ENCODE results near the gene NODAL.

Gene NODAL

DNA sequence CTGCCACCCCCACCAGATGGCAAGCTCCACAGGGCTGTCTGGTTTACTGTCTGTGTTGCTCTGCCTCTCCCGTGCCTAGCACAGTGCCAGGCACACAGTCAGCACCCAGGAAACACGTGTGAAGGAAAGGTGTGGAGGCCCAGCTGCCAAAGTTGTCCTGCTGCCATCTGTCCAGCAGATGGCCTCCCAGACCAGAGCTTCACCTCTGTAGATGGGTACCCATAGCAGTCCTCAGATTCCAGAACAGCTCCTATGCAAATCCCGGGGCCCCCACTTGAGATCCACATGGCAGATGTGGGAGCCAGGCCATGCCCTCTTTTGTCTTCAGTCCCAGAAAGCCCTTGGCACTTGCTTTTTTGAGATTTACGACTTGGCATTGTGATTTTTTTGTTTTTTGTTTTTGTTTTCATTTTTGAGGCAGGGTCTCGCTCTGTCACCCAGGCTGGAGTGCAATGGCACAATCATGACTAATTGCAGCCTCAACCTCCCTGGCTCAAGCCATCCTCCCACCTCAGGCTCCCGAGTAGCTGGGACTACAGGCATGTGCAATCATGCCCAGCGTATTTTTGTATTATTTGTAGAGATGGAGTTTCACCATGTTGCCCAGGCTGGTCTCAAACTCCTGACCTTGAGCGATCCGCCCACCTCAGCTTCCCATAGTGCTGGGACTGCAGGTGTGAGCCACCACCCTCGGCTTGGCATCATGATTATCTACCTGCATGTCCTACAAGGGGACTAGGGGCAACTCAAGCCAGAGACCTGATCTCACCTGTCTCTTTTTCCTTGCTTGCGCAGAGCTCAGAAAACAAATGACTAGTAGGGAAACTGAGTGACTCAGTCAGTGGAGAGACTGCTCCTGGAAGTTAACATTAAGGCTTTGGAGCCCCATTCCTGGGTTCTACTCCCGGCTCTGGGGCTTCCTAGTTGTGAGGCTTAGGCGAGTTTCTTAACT, 20.2 kb upstream of the NODAL start:
- Histone ChIP-seq H3K4me1 (ENCODE audit: control insufficient read depth in 1 of 2, insufficient read depth in 1 of 2, low read depth in 1 of 2, low read length in 1 of 2) (no peaks in the 10 kb centered on the region), H3K9me3 (no peaks in the 10 kb centered on the region), H3K27me3 (peaks cover 48% of the 10 kb centered on the region), H3K4me3 (ENCODE audit: low read depth in 1 of 2, low read length in 1 of 2) (no peak overlapping the region), H3K36me3 (no peaks in the 10 kb centered on the region), H3K27ac (no peak overlapping the region)
- TF ChIP-seq, protein P1, sequence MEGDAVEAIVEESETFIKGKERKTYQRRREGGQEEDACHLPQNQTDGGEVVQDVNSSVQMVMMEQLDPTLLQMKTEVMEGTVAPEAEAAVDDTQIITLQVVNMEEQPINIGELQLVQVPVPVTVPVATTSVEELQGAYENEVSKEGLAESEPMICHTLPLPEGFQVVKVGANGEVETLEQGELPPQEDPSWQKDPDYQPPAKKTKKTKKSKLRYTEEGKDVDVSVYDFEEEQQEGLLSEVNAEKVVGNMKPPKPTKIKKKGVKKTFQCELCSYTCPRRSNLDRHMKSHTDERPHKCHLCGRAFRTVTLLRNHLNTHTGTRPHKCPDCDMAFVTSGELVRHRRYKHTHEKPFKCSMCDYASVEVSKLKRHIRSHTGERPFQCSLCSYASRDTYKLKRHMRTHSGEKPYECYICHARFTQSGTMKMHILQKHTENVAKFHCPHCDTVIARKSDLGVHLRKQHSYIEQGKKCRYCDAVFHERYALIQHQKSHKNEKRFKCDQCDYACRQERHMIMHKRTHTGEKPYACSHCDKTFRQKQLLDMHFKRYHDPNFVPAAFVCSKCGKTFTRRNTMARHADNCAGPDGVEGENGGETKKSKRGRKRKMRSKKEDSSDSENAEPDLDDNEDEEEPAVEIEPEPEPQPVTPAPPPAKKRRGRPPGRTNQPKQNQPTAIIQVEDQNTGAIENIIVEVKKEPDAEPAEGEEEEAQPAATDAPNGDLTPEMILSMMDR (IDR thresholded peaks at IDR 0.05): no peak

DNA sequence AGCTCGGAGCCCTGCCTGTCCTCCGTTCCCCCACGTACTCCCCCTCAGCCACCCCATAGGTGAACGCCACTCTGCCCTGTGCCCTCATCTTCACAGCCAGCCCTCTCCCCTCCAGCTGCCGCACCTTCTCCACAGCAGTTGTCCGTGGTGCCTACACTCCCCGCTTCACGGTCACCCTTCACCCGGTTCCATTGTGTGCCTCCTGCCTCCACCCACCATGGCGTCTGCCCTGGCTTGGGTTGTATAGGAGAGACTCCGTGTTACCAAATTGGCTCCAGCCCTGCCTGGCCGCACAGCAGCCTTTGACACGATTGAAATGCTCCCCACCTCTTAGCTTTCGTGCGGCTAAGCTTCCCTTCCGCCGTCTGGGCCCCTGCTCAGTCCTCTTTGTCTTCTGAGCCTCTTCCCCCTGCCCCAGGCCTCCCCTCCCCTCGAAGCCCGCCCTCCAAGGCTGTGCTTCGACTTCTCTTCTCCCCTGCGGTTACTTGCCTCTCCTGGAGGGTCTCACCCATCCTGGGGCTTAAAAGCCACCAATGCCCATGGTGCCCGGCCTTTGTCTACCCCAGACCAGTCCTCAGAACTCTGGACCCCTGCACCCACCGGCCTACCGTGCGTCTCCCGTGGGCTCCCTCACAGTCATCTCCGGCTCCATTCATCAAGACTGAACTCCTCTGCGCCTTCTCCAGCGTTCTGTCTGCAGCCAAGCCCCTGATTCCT, 18.5 kb upstream of the NODAL start:
- H3K36me3 ChIP-seq: no peaks in the 10 kb centered on the region
- no peak overlapping the region for H3K27ac ChIP-seq
- no peaks in the 10 kb centered on the region for H3K9me3 ChIP-seq
- no peak overlapping the region for H3K4me3 ChIP-seq (ENCODE audit: low read depth in 1 of 2, low read length in 1 of 2)
- TF ChIP-seq, protein P1 (IDR thresholded peaks at IDR 0.05): no peak
- H3K27me3 ChIP-seq: peaks cover 65% of the 10 kb centered on the region
- no peaks in the 10 kb centered on the region for H3K4me1 ChIP-seq (ENCODE audit: control insufficient read depth in 1 of 2, insufficient read depth in 1 of 2, low read depth in 1 of 2, low read length in 1 of 2)

DNA sequence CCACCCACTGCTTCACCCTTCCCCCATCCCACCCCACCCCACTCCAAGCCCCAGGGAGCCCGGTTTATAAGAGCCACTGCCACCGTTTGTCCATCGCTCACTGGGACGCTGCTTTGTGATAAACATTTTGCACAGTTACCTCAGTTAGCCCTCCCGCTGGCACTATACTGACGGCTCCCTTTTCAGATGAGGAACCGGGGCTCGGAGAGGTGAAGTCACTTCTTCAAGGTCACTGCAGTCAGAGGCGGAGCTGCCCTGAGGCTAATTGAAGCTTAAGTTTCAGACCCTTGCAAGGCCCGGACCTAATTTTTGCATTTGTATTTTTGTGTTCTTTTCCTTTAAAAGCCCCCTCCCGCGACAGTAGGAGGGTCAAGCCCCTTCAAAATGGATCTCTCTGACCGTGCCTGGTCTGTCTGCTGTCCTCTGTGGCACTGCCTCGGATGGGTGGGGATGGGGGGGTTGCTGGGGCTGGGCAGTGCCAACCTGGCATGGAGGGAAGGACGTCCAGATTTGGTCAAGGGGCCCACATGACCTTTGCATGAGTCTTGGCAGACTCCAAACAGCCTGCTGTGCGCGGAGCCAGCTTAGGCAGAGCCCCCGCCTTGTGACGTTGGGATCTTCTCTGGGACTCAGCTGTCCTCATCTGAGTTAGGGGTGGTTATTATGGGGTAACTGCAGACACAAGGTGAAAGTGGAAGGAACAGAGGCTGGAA, 17.7 kb upstream of the NODAL start:
- TF ChIP-seq, protein P1 (IDR thresholded peaks at IDR 0.05): no peak
- no peak overlapping the region for H3K4me3 ChIP-seq (ENCODE audit: low read depth in 1 of 2, low read length in 1 of 2)

DNA sequence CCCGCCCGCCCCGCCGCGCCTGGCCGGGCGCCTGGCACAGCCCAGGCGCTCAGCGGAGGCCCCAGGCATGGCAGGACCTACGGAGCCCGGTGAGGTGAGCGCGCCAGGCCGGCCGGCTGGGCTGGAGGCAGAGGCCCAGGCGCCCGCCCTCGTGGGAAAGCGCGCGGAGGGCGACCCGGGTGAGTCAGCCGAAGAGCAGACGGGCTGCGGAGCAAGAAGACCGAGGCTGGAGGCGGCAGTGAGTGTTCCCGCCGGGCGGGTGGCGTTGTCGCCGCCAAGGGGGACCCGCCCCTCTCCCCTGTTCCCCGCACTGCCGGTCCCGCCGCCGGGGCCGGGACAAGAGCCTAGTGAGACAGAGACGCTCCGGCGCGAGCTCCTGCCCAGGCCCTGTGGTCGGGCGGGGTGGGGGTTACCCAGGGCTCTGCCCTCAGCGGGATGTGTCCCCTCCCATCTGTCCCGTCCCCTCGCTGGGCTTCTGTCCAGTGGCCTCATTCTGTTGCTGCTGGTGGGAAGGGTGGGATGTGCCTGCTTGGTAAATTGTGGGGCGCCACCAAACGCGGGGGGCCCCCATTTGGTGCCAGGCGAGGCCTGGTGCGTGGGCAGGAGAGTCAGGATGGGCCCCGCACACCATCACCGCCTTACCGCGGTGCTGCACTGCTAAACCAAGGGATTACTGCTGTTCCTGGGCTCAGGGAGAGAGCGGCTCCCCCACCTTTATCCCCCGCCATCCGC, 17.0 kb upstream of the NODAL start:
- no peak overlapping the region for H3K4me3 ChIP-seq (ENCODE audit: low read depth in 1 of 2, low read length in 1 of 2)

More for the DNA sequence above, 17.7 kb upstream of the NODAL start:
- H3K27me3 ChIP-seq: peaks cover 69% of the 10 kb centered on the region
- no peaks in the 10 kb centered on the region for H3K36me3 ChIP-seq
- H3K27ac ChIP-seq: no peak overlapping the region
- no peaks in the 10 kb centered on the region for H3K9me3 ChIP-seq
- H3K4me1 ChIP-seq (ENCODE audit: control insufficient read depth in 1 of 2, insufficient read depth in 1 of 2, low read depth in 1 of 2, low read length in 1 of 2): no peaks in the 10 kb centered on the region

More for the DNA sequence above, 17.0 kb upstream of the NODAL start:
- peaks cover 69% of the 10 kb centered on the region for H3K27me3 ChIP-seq
- no peaks in the 10 kb centered on the region for H3K9me3 ChIP-seq
- TF ChIP-seq, protein P1 (IDR thresholded peaks at IDR 0.05): no peak
- H3K4me1 ChIP-seq (ENCODE audit: control insufficient read depth in 1 of 2, insufficient read depth in 1 of 2, low read depth in 1 of 2, low read length in 1 of 2): no peaks in the 10 kb centered on the region
- H3K27ac ChIP-seq: no peak overlapping the region
- no peaks in the 10 kb centered on the region for H3K36me3 ChIP-seq
